NB4 (cell line): ENCODE measurements around the gene GALR1.

ENCODE experiments used
- CTCF ChIP-seq: IDR thresholded peaks from one replicate; pipeline ENCODE4 v1.5.1; 2012; ENCODE audit warnings: low read depth, low read length
- MAX ChIP-seq: IDR thresholded peaks from 2 replicates; pipeline ENCODE4 v1.6.1; 2011; ENCODE audit warnings: low read depth, low read length
- MYC ChIP-seq: IDR thresholded peaks from 2 replicates; pipeline ENCODE4 v1.6.1; 2011; ENCODE audit warnings: low read depth, low read length
- POLR2A ChIP-seq: IDR thresholded peaks from 2 replicates; pipeline ENCODE4 v1.6.1; 2011; ENCODE audit warnings: mild to moderate bottlenecking; ENCODE audit not compliant: insufficient read length; ENCODE audit errors: extremely low read depth

- TF ChIP-seq MAX (no peak), CTCF (no peak), POLR2A (no peak), MYC (no peak)
Measured at GRCh38 chr18:77230645-77231044, 19.0 kb upstream of the GALR1 start.
